B cell (primary cell): Measurements from ENCODE around the gene VMO1. TPM values are rescaled to one million over a fixed set of nuclear protein-coding genes. Genes with fewer than 3 reads are reported as not detected.

Experiments used
- ATAC-seq: fragments of 200-7000 bp; cut with Tn5 transposase; one replicate; pipeline ENCODE4 v1.10.0; 2021; ENCODE audit warnings: low read depth, mild to moderate bottlenecking, moderate number of reproducible peaks, moderate library complexity
- CTCF ChIA-PET: fragments of 350-600 bp; sonication (Branson Sonifier 250); formaldehyde crosslinking; loops from one replicate; lab custom pipeline; 2021; ENCODE audit warnings: antibody characterized with exemption, inconsistent platforms; lab: Charles Lee
- POLR2A ChIA-PET: fragments of 350-600 bp; sonication (Branson Sonifier 250); formaldehyde crosslinking; loops from one replicate; lab custom pipeline; 2021; ENCODE audit warnings: antibody characterized with exemption; lab: Charles Lee
- DNase-seq: peaks from one replicate; pipeline ENCODE4 v3.0.0; 2013
- H2AFZ ChIP-seq: 2 replicates; pipeline ENCODE4 v1.6.1; 2012; ENCODE audit warnings: mild to moderate bottlenecking, low read depth, low read length; ENCODE audit not compliant: insufficient read depth, poor library complexity, severe bottlenecking
- H3K27ac ChIP-seq, 2 donors: 1 replicate in 1 of 2; 2 replicates in 1 of 2; pipeline ENCODE4 v1.5.1; 2012 to 2013; ENCODE audit warnings: low read length in 2 of 2, mild to moderate bottlenecking in 2 of 2, moderate library complexity in 1 of 2
- H3K27me3 ChIP-seq, 4 experiments: fragments of 200-600 bp in 1 of 4; sonication (generic) in 1 of 4; replicated peaks in 1 of 4; 1 replicate in 2 of 4; 2 replicates in 2 of 4; pipeline versions ENCODE4 v1.6.1 to v1.7.0; 2013 to 2016; ENCODE audit warnings: low read length in 3 of 4, mild to moderate bottlenecking in 2 of 4, mixed read lengths in 1 of 4, moderate library complexity in 1 of 4; ENCODE audit not compliant: insufficient read depth in 4 of 4, control insufficient read depth in 3 of 4; ENCODE audit errors: control extremely low read depth in 1 of 4
- H3K36me3 ChIP-seq, 2 experiments: replicated peaks in 1 of 2; 1 replicate in 1 of 2; 2 replicates in 1 of 2; pipeline versions ENCODE4 v1.6.1 to v1.7.1; 2013; ENCODE audit warnings: low read length in 1 of 2; ENCODE audit not compliant: insufficient read depth in 2 of 2, control insufficient read depth in 1 of 2; ENCODE audit errors: control extremely low read depth in 1 of 2, extremely low read depth in 1 of 2
- H3K4me1 ChIP-seq, 2 donors: fragments of 200-600 bp in 1 of 2; sonication (generic) in 1 of 2; 1 replicate in 1 of 2; 2 replicates in 1 of 2; pipeline versions ENCODE4 v1.5.1 to v1.6.1; 2013 to 2017; ENCODE audit warnings: low read length in 2 of 2; ENCODE audit not compliant: control insufficient read depth in 2 of 2, insufficient read depth in 2 of 2
- H3K4me2 ChIP-seq: replicated peaks from 2 replicates; pipeline ENCODE3; 2012; ENCODE audit warnings: mild to moderate bottlenecking, low read depth, low read length; ENCODE audit not compliant: poor library complexity, severe bottlenecking
- H3K4me3 ChIP-seq, 5 experiments: fragments of 200-600 bp in 1 of 5; sonication (generic) in 1 of 5; 1 replicate in 3 of 5; 2 replicates in 2 of 5; pipeline versions ENCODE4 v1.5.1 to v1.7.0; 2011 to 2016; ENCODE audit warnings: low read length in 4 of 5, mild to moderate bottlenecking in 4 of 5, low read depth in 2 of 5, control low read depth in 1 of 5, moderate library complexity in 1 of 5; ENCODE audit not compliant: insufficient read depth in 1 of 5; ENCODE audit errors: control extremely low read depth in 1 of 5, extremely low read depth in 1 of 5
- H3K79me2 ChIP-seq: fragments of 200-600 bp; sonication (generic); one replicate; pipeline ENCODE4 v1.6.0; 2016; ENCODE audit warnings: low read length; ENCODE audit not compliant: control insufficient read depth, insufficient read depth
- H3K9ac ChIP-seq: fragments of 200-600 bp; sonication (generic); 2 replicates; pipeline ENCODE4 v1.6.1; 2017; ENCODE audit warnings: mild to moderate bottlenecking, low read length, moderate library complexity
- H3K9me3 ChIP-seq, 3 donors: one replicate each; pipeline versions ENCODE4 v1.6.1 to v1.7.1; 2013; ENCODE audit warnings: low read length in 2 of 3; ENCODE audit not compliant: control insufficient read depth in 2 of 3, insufficient read depth in 1 of 3; ENCODE audit errors: control extremely low read depth in 1 of 3
- H4K20me1 ChIP-seq: 2 replicates; pipeline ENCODE4 v1.6.0; 2012; ENCODE audit warnings: mild to moderate bottlenecking, low read length; ENCODE audit not compliant: insufficient read depth, control insufficient read depth, poor library complexity, severe bottlenecking
- H3K27ac Mint-ChIP-seq: one replicate; pipeline ENCODE4 v1.8.0; 2021; ENCODE audit warnings: mixed read lengths
- H3K27me3 Mint-ChIP-seq: one replicate; pipeline ENCODE4 v1.8.0; 2021; ENCODE audit warnings: mixed read lengths
- H3K4me1 Mint-ChIP-seq: one replicate; pipeline ENCODE4 v1.8.0; 2021; ENCODE audit warnings: mixed read lengths
- H3K4me3 Mint-ChIP-seq: one replicate; pipeline ENCODE4 v1.8.0; 2021; ENCODE audit warnings: mixed read lengths
- H3K9me3 Mint-ChIP-seq: one replicate; pipeline ENCODE4 v1.8.0; 2022; ENCODE audit warnings: mixed read lengths; ENCODE audit not compliant: insufficient read depth
- CTCF ChIP-seq: fragments of 200-600 bp; IDR thresholded peaks from one replicate; pipeline ENCODE4 v1.8.0; 2022; ENCODE audit warnings: antibody characterized with exemption, mild to moderate bottlenecking
- EZH2 ChIP-seq: IDR thresholded peaks from 2 replicates; pipeline ENCODE4 v1.6.1; 2012; ENCODE audit warnings: borderline replicate concordance, low read depth, mild to moderate bottlenecking, moderate library complexity, low read length; ENCODE audit not compliant: insufficient read depth, poor library complexity, severe bottlenecking
- WGBS: methylation state at CpG from one replicate; pipeline ENCODE4 v1.1.5; 2013; ENCODE audit warnings: missing lambda C conversion rate; ENCODE audit not compliant: insufficient coverage; 5-methylcytosine and 5-hydroxymethylcytosine counted together
- intact Hi-C: fragments of 100-400 bp; cut with micrococcal nuclease; formaldehyde crosslinking; loops from one replicate; pipeline ENCODE4 v1.10.0; 2022
- polyA plus RNA-seq: library from polyadenylated mRNA; depleted of rRNA; stranded (reverse); fragments of >200 nt; gene quantifications from 2 replicates; pipeline ENCODE4 v1.2.3, GENCODE V29; 2012
- total RNA-seq, 2 donors: library from RNA; stranded (reverse); fragments of 120-200 nt in 1 of 2; gene quantifications; 1 replicate in 1 of 2; 2 replicates in 1 of 2; pipeline versions ENCODE4 v1.2.3 to v1.2.4, GENCODE V29; 2013 to 2022

Gene VMO1
- total and polyA plus RNA-seq, 2 donors (not counting 1 experiment from before 2014, with no cell fraction given) = 0.57 TPM; not detected in 1

GRCh38 chr17:4777969-4778760 lies 8.0 kb downstream of the VMO1 start:
- H3K9me3 Mint-ChIP-seq = no peaks in the 10 kb centered on the region
- Histone ChIP-seq H3K36me3 (no peaks in the 10 kb centered on the region), H3K79me2 (no peaks in the 10 kb centered on the region), H3K27ac (no peak overlapping the region), H3K4me3 (no peak overlapping the region), H4K20me1 (no peaks in the 10 kb centered on the region), H2AFZ (no peak overlapping the region), H3K4me2 (no peak overlapping the region), H3K9ac (no peak overlapping the region), H3K4me1 (peaks cover 3 to 10% of the 10 kb centered on the region in 2 donors), H3K9me3 (peaks cover 0 to 5% (median 0%) of the 10 kb centered on the region in 3 donors), H3K27me3 (peaks cover 0 to 19% (median 7%) of the 10 kb centered on the region in 4 experiments)
- H3K27ac Mint-ChIP-seq = no peak overlapping the region
- 91% methylated on average over 8 of the region's 9 CpGs for WGBS
- ATAC-seq (no peak), DNase-seq (no peak)
- TF ChIP-seq EZH2 (no peak), CTCF (no peak)
- peaks cover 9% of the 10 kb centered on the region for H3K4me1 Mint-ChIP-seq
- H3K27me3 Mint-ChIP-seq = peaks cover 28% of the 10 kb centered on the region
- intact Hi-C loops = no loop called here
- ChIA-PET POLR2A (interaction anchor here (1.0 kb wide), 1 partner anchor 9 kb away, joined by 5 read pairs; no protein-coding TSS in a partner anchor), CTCF (interaction anchor here (1.7 kb wide), 1 partner anchor 12 kb away, joined by 5 read pairs; no protein-coding TSS in a partner anchor)
- H3K4me3 Mint-ChIP-seq = no peak overlapping the region

- intact Hi-C loops = no loop called here
- H3K4me3 Mint-ChIP-seq = no peak overlapping the region
These were observed 13.9 kb downstream of the VMO1 start for GRCh38 chr17:4772235-4772613.

More at GRCh38 chr17:4772235-4772613, 13.9 kb downstream of the VMO1 start:
- H3K4me1 ChIP-seq = peaks cover 3 to 10% of the 10 kb centered on the region in 2 donors
- Mint-ChIP-seq H3K9me3 (no peaks in the 10 kb centered on the region), H3K27me3 (peaks cover 10% of the 10 kb centered on the region), H3K4me1 (peaks cover 9% of the 10 kb centered on the region), H3K27ac (no peak overlapping the region)
- H3K27me3 ChIP-seq = peaks cover 0 to 4% (median 0%) of the 10 kb centered on the region in 4 experiments
- H2AFZ ChIP-seq = no peak overlapping the region
- no peak overlapping the region for H3K4me3 ChIP-seq
- H3K9ac ChIP-seq = no peak overlapping the region
- no peaks in the 10 kb centered on the region for H3K79me2 ChIP-seq
- no peaks in the 10 kb centered on the region for H4K20me1 ChIP-seq
- 80% methylated on average over 7 of the region's 10 CpGs for WGBS
- no peaks in the 10 kb centered on the region for H3K9me3 ChIP-seq
- H3K27ac ChIP-seq = no peak overlapping the region
- DNase-seq = no peak
- TF ChIP-seq CTCF (no peak), EZH2 (no peak)
- ATAC-seq = no peak
- no peak overlapping the region for H3K4me2 ChIP-seq
- CTCF ChIA-PET = interaction anchor here (1.4 kb wide), 1 partner anchor 24 kb away, joined by 4 read pairs; no protein-coding TSS in a partner anchor
- POLR2A ChIA-PET = no interaction called here
- no peaks in the 10 kb centered on the region for H3K36me3 ChIP-seq
